Neural progenitor cell (in vitro differentiated cells): ENCODE data around the gene KCNJ16.

Source experiments
- EZH2 ChIP-seq: fragments of 200-600 bp; sonication (generic); IDR thresholded peaks from 2 replicates; pipeline ENCODE4 v1.6.1; 2017; ENCODE audit warnings: antibody characterized with exemption, mild to moderate bottlenecking, moderate library complexity
- EZH2phosphoT487 ChIP-seq: fragments of 200-600 bp; sonication (generic); IDR thresholded peaks from 2 replicates; pipeline ENCODE4 v1.6.1; 2017; ENCODE audit warnings: antibody characterized with exemption
- TF ChIP-seq, protein P1 (sequence below): fragments of 200-600 bp; sonication (generic); IDR thresholded peaks from 2 replicates; pipeline ENCODE4 v1.5.1; 2017; ENCODE audit warnings: antibody characterized with exemption, mild to moderate bottlenecking

- TF ChIP-seq, protein P1, sequence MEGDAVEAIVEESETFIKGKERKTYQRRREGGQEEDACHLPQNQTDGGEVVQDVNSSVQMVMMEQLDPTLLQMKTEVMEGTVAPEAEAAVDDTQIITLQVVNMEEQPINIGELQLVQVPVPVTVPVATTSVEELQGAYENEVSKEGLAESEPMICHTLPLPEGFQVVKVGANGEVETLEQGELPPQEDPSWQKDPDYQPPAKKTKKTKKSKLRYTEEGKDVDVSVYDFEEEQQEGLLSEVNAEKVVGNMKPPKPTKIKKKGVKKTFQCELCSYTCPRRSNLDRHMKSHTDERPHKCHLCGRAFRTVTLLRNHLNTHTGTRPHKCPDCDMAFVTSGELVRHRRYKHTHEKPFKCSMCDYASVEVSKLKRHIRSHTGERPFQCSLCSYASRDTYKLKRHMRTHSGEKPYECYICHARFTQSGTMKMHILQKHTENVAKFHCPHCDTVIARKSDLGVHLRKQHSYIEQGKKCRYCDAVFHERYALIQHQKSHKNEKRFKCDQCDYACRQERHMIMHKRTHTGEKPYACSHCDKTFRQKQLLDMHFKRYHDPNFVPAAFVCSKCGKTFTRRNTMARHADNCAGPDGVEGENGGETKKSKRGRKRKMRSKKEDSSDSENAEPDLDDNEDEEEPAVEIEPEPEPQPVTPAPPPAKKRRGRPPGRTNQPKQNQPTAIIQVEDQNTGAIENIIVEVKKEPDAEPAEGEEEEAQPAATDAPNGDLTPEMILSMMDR, result no peak
- TF ChIP-seq EZH2 (no peak), EZH2phosphoT487 (no peak)
Observed at GRCh38 chr17:70067134-70067533, 7.9 kb upstream of the KCNJ16 start.
